HEK293 (cell line): Measurements from ENCODE around the gene S100A12.

Source experiments
- CTCF ChIA-PET: fragments of 350-600 bp; formaldehyde crosslinking; extraction: SDS; loops from one replicate; lab custom pipeline; 2021; ENCODE audit warnings: antibody characterized with exemption; lab: Yijun Ruan, JAX
- POLR2A ChIA-PET: fragments of 300-600 bp; formaldehyde crosslinking; extraction: SDS; loops from one replicate; lab custom pipeline; 2020; ENCODE audit warnings: antibody characterized with exemption, inconsistent platforms; lab: Yijun Ruan, JAX
- H3K27ac ChIP-seq: fragments of 200-500 bp; sonication (Bioruptor generic); 2 replicates; pipeline ENCODE4 v1.5.1; 2014; ENCODE audit warnings: low read depth, low read length, control low read depth, inconsistent platforms; ENCODE audit errors: extremely low read depth
- H3K36me3 ChIP-seq, 2 experiments: fragments of 200-500 bp in 1 of 2; sonication (Bioruptor generic) in 1 of 2; 1 replicate in 1 of 2; 2 replicates in 1 of 2; pipeline ENCODE4 v1.5.1; 2014 to 2017; ENCODE audit warnings: inconsistent platforms in 2 of 2, low read length in 2 of 2; ENCODE audit not compliant: control insufficient read depth in 2 of 2, insufficient read depth in 1 of 2
- H3K4me1 ChIP-seq: fragments of 200-500 bp; sonication (Bioruptor generic); 2 replicates; pipeline ENCODE4 v1.5.1; 2014; ENCODE audit warnings: mild to moderate bottlenecking, low read length, inconsistent platforms; ENCODE audit not compliant: control insufficient read depth, insufficient read depth
- H3K4me3 ChIP-seq: 2 replicates; pipeline ENCODE4 v1.5.1; 2011; ENCODE audit warnings: low read depth, mild to moderate bottlenecking, control low read depth, low read length, moderate library complexity
- H3K9me3 ChIP-seq: fragments of 200-500 bp; sonication (Bioruptor generic); 2 replicates; pipeline ENCODE4 v1.5.1; 2014; ENCODE audit warnings: low read depth, low read length, inconsistent platforms; ENCODE audit not compliant: control insufficient read depth, insufficient read depth
- ATF2 ChIP-seq: fragments of 450-650 bp; formaldehyde crosslinking; IDR thresholded peaks from 2 replicates; pipeline ENCODE4 v1.5.1; 2016; ENCODE audit warnings: missing biosample characterization, missing genetic modification characterization, low read depth
- EGR2 ChIP-seq: fragments of 450-650 bp; formaldehyde crosslinking; IDR thresholded peaks from 2 replicates; pipeline ENCODE4 v1.5.1; 2016; ENCODE audit warnings: low read depth, missing biosample characterization, missing genetic modification characterization
- GFI1B ChIP-seq: fragments of 450-650 bp; formaldehyde crosslinking; IDR thresholded peaks from 2 replicates; pipeline ENCODE4 v1.5.1; 2016; ENCODE audit warnings: missing biosample characterization, missing genetic modification characterization
- GLIS1 ChIP-seq: fragments of 450-650 bp; formaldehyde crosslinking; IDR thresholded peaks from 2 replicates; pipeline ENCODE4 v1.5.1; 2016; ENCODE audit warnings: missing biosample characterization, missing genetic modification characterization
- HOXA7 ChIP-seq: sonication (generic); formaldehyde crosslinking; IDR thresholded peaks from 2 replicates; pipeline ENCODE4 v1.8.1; 2022; ENCODE audit warnings: missing genetic modification reagents, borderline replicate concordance
- KLF10 ChIP-seq: fragments of 450-650 bp; IDR thresholded peaks from 2 replicates; pipeline ENCODE4 v1.5.1; 2018; ENCODE audit warnings: missing biosample characterization, mild to moderate bottlenecking, missing genetic modification characterization
- KLF7 ChIP-seq: fragments of 450-650 bp; formaldehyde crosslinking; IDR thresholded peaks from 2 replicates; pipeline ENCODE4 v1.5.1; 2016; ENCODE audit warnings: missing biosample characterization, missing genetic modification characterization, borderline replicate concordance
- REST ChIP-seq: fragments of 450-650 bp; formaldehyde crosslinking; IDR thresholded peaks from 2 replicates; pipeline ENCODE4 v1.5.1; 2016; ENCODE audit warnings: missing biosample characterization, missing genetic modification characterization
- WT1 ChIP-seq: fragments of 450-650 bp; formaldehyde crosslinking; IDR thresholded peaks from 2 replicates; pipeline ENCODE4 v1.5.1; 2016; ENCODE audit warnings: missing biosample characterization, missing genetic modification characterization
- ZBTB8A ChIP-seq: fragments of 450-650 bp; formaldehyde crosslinking; IDR thresholded peaks from 2 replicates; pipeline ENCODE4 v1.5.1; 2016; ENCODE audit warnings: missing biosample characterization, missing genetic modification characterization
- ZNF112 ChIP-seq: fragments of 450-650 bp; formaldehyde crosslinking; IDR thresholded peaks from 2 replicates; pipeline ENCODE4 v1.5.0; 2017; ENCODE audit warnings: missing biosample characterization, missing genetic modification characterization
- ZNF157 ChIP-seq: fragments of 450-650 bp; formaldehyde crosslinking; IDR thresholded peaks from 2 replicates; pipeline ENCODE4 v1.5.1; 2016; ENCODE audit warnings: missing biosample characterization, missing genetic modification characterization
- ZNF16 ChIP-seq: fragments of 450-650 bp; formaldehyde crosslinking; IDR thresholded peaks from 2 replicates; pipeline ENCODE4 v1.5.1; 2016; ENCODE audit warnings: low read depth, missing biosample characterization, missing genetic modification characterization
- ZNF19 ChIP-seq: fragments of 450-650 bp; formaldehyde crosslinking; IDR thresholded peaks from 2 replicates; pipeline ENCODE4; 2016; ENCODE audit warnings: missing biosample characterization, missing genetic modification characterization, low read depth
- ZNF2 ChIP-seq: fragments of 450-650 bp; formaldehyde crosslinking; IDR thresholded peaks from 2 replicates; pipeline ENCODE4 v1.5.1; 2016; ENCODE audit warnings: missing biosample characterization, missing genetic modification characterization
- ZNF202 ChIP-seq: fragments of 450-650 bp; formaldehyde crosslinking; IDR thresholded peaks from 2 replicates; pipeline ENCODE4 v1.5.1; 2016; ENCODE audit warnings: missing biosample characterization, missing genetic modification characterization, borderline replicate concordance
- ZNF211 ChIP-seq: fragments of 450-650 bp; formaldehyde crosslinking; IDR thresholded peaks from 2 replicates; pipeline ENCODE4 v1.5.1; 2016; ENCODE audit warnings: low read depth, missing biosample characterization, missing genetic modification characterization
- ZNF248 ChIP-seq: fragments of 450-650 bp; formaldehyde crosslinking; IDR thresholded peaks from 2 replicates; pipeline ENCODE4 v1.5.1; 2017; ENCODE audit warnings: missing biosample characterization, missing genetic modification characterization
- ZNF311 ChIP-seq: fragments of 450-650 bp; formaldehyde crosslinking; IDR thresholded peaks from 2 replicates; pipeline ENCODE4 v1.5.1; 2017; ENCODE audit warnings: missing biosample characterization, missing genetic modification characterization, borderline replicate concordance
- ZNF341 ChIP-seq: fragments of 450-650 bp; formaldehyde crosslinking; IDR thresholded peaks from 2 replicates; pipeline ENCODE4; 2016; ENCODE audit warnings: low read depth, missing biosample characterization, missing genetic modification characterization
- ZNF366 ChIP-seq: fragments of 450-650 bp; formaldehyde crosslinking; conservative IDR thresholded peaks from 2 replicates; pipeline ENCODE4 v1.5.1; 2016; ENCODE audit warnings: missing biosample characterization, missing genetic modification characterization
- ZNF391 ChIP-seq: fragments of 450-650 bp; formaldehyde crosslinking; IDR thresholded peaks from 2 replicates; pipeline ENCODE4 v1.5.1; 2016; ENCODE audit warnings: low read depth, missing biosample characterization, missing genetic modification characterization, borderline replicate concordance
- ZNF404 ChIP-seq: fragments of 450-650 bp; formaldehyde crosslinking; IDR thresholded peaks from 2 replicates; pipeline ENCODE4 v1.5.1; 2017; ENCODE audit warnings: missing biosample characterization, missing genetic modification characterization
- ZNF48 ChIP-seq: fragments of 450-650 bp; formaldehyde crosslinking; IDR thresholded peaks from 2 replicates; pipeline ENCODE4 v1.5.1; 2016; ENCODE audit warnings: missing biosample characterization, missing genetic modification characterization
- ZNF521 ChIP-seq: fragments of 450-650 bp; formaldehyde crosslinking; IDR thresholded peaks from 2 replicates; pipeline ENCODE4 v1.5.1; 2017; ENCODE audit warnings: missing biosample characterization, mild to moderate bottlenecking, missing genetic modification characterization
- ZNF555 ChIP-seq: fragments of 450-650 bp; formaldehyde crosslinking; conservative IDR thresholded peaks from 2 replicates; pipeline ENCODE4 v1.5.1; 2017; ENCODE audit warnings: missing biosample characterization, mild to moderate bottlenecking, missing genetic modification characterization, inconsistent platforms
- ZNF791 ChIP-seq: fragments of 450-650 bp; formaldehyde crosslinking; IDR thresholded peaks from 2 replicates; pipeline ENCODE4 v1.5.1; 2016; ENCODE audit warnings: missing biosample characterization, missing genetic modification characterization
- ZNF830 ChIP-seq: fragments of 450-650 bp; IDR thresholded peaks from 2 replicates; pipeline ENCODE4 v1.5.0; 2018; ENCODE audit warnings: missing biosample characterization, missing genetic modification characterization, low read depth, mild to moderate bottlenecking, moderate library complexity
- ZSCAN16 ChIP-seq: fragments of 450-650 bp; formaldehyde crosslinking; IDR thresholded peaks from 2 replicates; pipeline ENCODE4 v1.5.1; 2016; ENCODE audit warnings: missing biosample characterization, missing genetic modification characterization
- TF ChIP-seq, protein P1 (sequence below): fragments of 450-650 bp; formaldehyde crosslinking; IDR thresholded peaks from 2 replicates; pipeline ENCODE4 v1.5.1; 2017; ENCODE audit warnings: missing biosample characterization, missing genetic modification characterization

S100A12 gene

GRCh38 chr1:153387785-153388184, 12.4 kb upstream of the S100A12 start:
- no peaks in the 10 kb centered on the region for H3K36me3 ChIP-seq
- H3K9me3 ChIP-seq, result no peaks in the 10 kb centered on the region
- POLR2A ChIA-PET, result no interaction called here
- no peak overlapping the region for H3K27ac ChIP-seq
- CTCF ChIA-PET, result interaction anchor here (1.1 to 2.0 kb wide), 3 partner anchors 33 to 107 kb away, joined by 3 to 5 read pairs (median 4); no protein-coding TSS in a partner anchor
- H3K4me1 ChIP-seq, result no peaks in the 10 kb centered on the region
- TF ChIP-seq ZNF404 (tag by site-specific recombination) (no peak), WT1 (tag by site-specific recombination) (no peak), KLF7 (no peak), ZNF311 (tag by site-specific recombination) (no peak), ZNF16 (tag by site-specific recombination) (no peak), ZNF202 (no peak), EGR2 (no peak), ZNF19 (tag by site-specific recombination) (no peak), GFI1B (no peak), ZNF112 (tag by site-specific recombination) (no peak), GLIS1 (tag by site-specific recombination) (no peak), ZNF391 (tag by site-specific recombination) (no peak), ZNF2 (tag by site-specific recombination) (no peak), ZNF555 (tag by site-specific recombination) (no peak), ZNF830 (tag by site-specific recombination) (no peak), HOXA7 (CRISPR knock-in tag) (no peak)
- no peak overlapping the region for H3K4me3 ChIP-seq

DNA sequence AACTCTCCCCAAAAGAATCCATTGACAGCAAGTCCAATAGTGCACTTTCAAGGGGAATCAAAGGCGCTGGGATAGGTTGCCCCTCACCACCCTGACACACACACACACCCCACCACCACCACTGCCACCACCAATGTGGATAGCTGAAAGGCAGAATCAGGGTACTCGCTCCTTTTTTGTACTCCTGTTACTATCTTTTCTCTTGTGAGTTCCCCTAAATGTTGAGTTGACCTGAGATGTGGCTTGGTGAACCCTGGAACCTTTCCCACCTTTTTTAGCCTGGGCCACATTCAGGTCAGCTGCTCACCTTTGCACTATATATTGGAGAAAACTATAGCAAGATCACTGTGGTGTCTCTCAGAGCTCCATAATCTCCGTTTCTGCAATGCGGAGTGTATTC, 11.6 kb upstream of the S100A12 start:
- Histone ChIP-seq H3K36me3 (no peaks in the 10 kb centered on the region), H3K4me3 (no peak overlapping the region), H3K4me1 (no peaks in the 10 kb centered on the region), H3K9me3 (no peaks in the 10 kb centered on the region), H3K27ac (no peak overlapping the region)
- ChIA-PET CTCF (interaction anchor here (0.5 to 2.0 kb wide), 5 partner anchors 23 to 476 kb away, joined by 3 to 5 read pairs (median 3); no protein-coding TSS in a partner anchor), POLR2A (no interaction called here)
- TF ChIP-seq ZNF157 (tag by site-specific recombination) (no peak), ZNF248 (tag by site-specific recombination) (no peak)

DNA sequence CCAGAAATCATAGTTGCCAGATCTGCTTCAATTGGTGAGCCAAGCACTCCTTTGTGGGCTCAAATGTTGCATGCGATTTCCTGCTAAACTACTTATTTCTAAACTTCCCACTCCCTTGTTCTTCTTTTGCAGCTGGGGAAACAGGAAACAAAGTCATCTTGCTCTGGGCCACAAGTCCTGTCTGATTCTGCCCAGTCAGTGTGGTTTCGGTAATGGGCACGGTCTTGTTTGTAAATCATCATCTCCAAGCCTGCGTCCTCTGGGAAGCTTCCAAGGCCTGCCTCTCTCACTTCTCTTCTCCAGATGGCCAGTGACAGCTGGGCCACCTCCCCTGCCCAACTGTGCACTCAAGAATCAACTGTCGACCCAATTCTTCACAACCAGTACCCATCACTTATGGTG, 11.1 kb upstream of the S100A12 start:
- H3K4me3 ChIP-seq, result no peak overlapping the region
- CTCF ChIA-PET, result interaction anchor here (0.5 to 2.0 kb wide), 4 partner anchors 22 to 475 kb away, joined by 3 to 5 read pairs (median 3); no protein-coding TSS in a partner anchor
- no peaks in the 10 kb centered on the region for H3K4me1 ChIP-seq
- H3K27ac ChIP-seq, result no peak overlapping the region
- peaks cover 1% of the 10 kb centered on the region; the same call in 1 of the 2 replicates for H3K9me3 ChIP-seq
- POLR2A ChIA-PET, result no interaction called here
- no peaks in the 10 kb centered on the region for H3K36me3 ChIP-seq
- TF ChIP-seq ZNF791 (no peak), ZBTB8A (tag by site-specific recombination) (no peak), ZNF48 (no peak), ATF2 (no peak), KLF10 (no peak), ZNF366 (tag by site-specific recombination) (no peak), ZNF341 (tag by site-specific recombination) (no peak), ZNF521 (tag by site-specific recombination) (no peak), ZSCAN16 (tag by site-specific recombination) (no peak), ZNF211 (tag by site-specific recombination) (no peak), REST (tag by site-specific recombination) (no peak)
- TF ChIP-seq, protein P1, sequence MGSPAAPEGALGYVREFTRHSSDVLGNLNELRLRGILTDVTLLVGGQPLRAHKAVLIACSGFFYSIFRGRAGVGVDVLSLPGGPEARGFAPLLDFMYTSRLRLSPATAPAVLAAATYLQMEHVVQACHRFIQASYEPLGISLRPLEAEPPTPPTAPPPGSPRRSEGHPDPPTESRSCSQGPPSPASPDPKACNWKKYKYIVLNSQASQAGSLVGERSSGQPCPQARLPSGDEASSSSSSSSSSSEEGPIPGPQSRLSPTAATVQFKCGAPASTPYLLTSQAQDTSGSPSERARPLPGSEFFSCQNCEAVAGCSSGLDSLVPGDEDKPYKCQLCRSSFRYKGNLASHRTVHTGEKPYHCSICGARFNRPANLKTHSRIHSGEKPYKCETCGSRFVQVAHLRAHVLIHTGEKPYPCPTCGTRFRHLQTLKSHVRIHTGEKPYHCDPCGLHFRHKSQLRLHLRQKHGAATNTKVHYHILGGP, result no peak
- TF ChIP-seq, all 188 proteins: peak for 0
